Astrocyte of the hippocampus (primary cell): Measurements from ENCODE around the gene TET2.

Experiments used
- DNase-seq: peaks from one replicate; pipeline ENCODE4 v3.0.0; 2011; ENCODE audit warnings: low read depth, low spot score

TET2 gene

DNA sequence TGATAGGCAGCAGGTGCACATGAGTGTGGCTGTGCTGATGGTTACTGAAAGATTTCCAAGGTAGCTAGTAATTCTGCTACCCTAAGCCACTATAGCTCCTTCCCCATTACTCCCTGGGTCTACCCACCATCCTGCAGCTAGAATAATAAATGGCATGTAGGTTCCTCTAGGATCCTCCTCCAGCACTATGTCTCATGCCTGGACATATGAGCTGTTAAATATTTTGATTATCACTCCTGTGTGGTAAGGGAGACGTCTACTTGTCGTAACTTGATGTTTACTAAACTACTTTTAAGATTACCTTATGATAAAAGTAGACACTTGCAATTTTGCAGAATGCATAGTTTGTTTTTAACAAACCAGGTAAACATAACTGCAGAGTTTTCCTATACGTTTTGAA lies 35.5 kb downstream of the TET2 start:
- DNase-seq: no peak

- DNase-seq: no peak
Measured at GRCh38 chr4:105184316-105184980, 37.8 kb downstream of the TET2 start.

DNA sequence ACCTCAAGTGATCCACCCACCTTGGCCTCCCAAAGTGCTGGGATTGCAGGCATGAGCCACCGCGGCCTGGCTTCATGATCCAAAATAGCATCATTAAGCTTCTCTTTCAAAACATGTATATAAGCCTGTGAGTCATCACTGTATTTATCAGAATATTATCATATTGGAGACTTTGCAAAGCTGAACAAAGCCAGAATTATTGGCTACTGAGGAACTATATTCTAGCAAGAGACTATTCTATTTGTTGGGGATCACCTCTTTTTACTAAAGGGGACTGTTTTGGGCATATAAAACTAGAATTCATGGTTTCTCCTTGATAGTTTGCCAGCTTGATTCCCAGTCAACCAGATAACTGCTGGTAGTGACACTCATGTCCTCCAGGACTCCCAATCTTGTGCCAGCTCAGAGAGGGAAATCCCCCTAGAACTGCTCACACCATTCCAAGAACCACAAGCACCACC lies 40.1 kb downstream of the TET2 start:
- DNase-seq: peak; percentile 42

DNA sequence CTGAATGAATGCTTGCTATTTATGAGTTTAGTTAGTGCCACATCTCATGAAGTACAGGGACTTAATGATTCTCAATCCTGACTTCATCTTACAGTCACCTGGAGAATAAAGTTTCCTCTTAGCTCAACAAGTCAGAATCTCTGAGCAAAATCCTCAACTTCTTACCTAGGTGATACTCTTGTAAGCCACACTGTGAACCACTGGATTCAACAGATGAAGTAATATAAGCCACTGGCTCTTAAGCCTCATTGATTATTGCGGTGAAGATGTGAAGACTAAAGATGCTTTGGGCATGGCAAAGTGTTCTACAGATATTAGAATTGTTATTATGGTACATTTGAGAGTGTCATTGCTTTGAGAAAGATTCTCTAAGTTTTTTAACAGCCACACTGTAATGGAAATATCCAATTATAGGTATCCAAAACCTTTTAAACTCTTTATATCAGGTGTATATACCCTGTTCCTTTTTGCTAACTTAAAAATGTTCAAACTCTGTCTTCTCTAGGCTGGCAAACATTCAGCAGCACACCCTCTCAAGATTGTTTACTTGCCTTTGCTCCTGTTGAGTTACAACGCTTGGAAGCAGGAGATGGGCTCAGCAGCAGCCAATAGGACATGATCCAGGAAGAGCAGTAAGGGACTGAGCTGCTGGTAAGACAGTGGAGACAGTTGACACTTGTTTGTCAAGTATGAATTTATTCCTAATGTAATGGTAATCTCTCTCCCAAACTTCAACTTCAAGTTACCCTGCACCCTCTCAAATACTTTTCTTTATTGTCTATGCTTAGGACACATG lies 43.4 kb downstream of the TET2 start:
- no peak for DNase-seq

DNA sequence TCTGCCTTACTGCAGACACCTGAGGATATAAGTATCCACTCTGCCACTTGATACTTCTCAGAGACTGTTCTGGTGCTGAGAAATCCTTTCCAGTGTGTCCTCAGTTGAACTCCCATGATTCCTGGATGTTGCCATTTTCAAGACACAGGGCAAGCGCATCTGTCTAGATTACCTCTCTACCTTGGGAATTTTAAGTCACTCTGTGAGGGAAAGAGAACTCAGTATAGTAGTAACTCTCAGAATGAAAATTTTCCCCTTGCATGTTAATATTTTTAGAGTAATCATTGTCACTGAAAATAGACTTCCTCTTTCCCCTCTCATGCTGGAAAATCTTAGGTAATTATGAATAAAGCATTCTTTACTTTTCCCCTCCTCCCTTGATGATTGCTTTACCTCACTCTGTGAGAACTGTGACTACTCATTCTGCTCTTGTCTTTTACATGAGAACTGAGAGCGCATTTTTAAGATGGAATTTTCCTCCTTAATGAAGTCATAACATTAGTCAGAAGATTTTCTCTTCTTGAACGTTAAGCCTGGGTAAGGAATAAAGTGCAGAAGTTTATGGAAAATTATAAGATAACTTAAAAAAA lies 45.0 kb downstream of the TET2 start:
- DNase-seq: peak; percentile 48

DNA sequence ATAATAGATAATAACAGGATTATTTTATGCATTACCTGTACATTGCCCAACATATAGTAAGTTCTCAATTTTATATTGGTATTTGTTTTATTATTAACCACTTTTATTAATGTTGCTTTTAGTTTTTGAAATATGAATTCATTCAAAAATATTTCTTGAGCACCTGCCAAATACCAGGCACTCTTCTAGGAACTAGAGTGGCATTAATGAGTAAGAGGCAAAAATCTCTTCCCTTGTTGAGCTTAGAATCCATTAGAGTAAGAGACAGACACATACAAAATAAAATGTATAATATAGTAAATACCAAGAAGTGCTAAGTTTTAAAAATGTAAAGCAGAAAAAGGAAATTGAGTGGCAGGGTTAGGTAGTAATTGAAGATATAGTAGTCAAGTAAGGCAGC lies 45.8 kb downstream of the TET2 start:
- no peak for DNase-seq

GRCh38 chr4:105192910-105193309 lies 46.2 kb downstream of the TET2 start:
- no peak for DNase-seq

DNA sequence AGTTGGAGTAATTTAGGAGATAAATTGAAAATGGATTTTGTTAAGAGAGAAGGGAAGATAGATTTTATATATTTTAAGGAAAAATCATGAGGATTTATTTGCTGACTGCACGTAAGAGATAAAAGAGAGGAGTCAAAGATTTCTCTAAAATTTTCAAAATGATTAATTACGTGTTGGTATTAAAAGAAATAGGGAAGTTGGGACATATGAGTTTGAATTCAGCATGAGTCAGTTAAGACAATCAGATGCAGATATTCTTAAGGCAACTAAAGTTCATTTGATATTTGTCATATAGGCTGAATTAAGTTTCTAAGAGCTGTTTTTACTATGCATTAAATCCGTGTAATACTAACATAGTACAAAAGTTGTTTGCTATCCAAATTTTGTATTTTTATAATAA lies 46.9 kb downstream of the TET2 start:
- DNase-seq: no peak

DNA sequence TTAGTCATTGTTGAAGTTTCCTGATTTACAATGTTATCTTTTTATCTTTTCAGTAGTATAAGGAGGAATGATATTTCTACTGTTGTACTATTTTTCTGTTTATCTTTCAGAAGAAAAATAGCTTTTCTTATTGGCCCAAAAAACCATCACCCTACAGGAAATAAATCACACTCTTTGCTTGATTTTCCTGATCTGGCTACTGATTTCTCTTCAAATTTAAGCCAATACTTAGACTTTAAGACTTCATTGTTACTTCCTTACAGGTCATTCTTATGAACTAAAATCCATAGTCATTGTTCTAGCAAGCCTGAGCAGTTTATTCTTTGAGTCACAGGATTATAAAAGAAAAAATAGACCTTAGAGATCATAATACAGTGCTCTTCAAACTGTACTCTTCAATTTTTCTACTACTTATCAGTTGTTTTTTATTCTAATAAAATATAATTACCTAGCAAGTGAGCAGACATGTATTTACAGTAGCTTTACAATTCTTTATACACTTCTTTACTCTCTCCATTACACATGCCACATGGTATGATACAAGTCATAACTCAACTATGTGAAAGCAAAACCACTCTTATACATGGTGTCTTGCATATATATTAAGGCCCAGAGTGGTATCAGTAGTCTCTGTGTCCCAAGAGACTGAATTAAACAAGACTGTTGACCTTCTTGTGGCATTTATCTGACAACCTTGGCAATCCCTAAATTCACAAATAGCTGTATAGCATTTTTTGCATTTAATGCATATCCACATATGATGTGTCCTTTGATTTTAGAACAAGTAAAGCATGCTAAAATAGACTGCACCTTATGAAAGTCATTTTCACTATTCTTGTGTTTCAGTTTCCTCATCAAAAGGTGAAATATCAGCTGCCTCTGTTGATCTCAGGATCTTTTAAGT lies 47.9 kb downstream of the TET2 start:
- DNase-seq: no peak

DNA sequence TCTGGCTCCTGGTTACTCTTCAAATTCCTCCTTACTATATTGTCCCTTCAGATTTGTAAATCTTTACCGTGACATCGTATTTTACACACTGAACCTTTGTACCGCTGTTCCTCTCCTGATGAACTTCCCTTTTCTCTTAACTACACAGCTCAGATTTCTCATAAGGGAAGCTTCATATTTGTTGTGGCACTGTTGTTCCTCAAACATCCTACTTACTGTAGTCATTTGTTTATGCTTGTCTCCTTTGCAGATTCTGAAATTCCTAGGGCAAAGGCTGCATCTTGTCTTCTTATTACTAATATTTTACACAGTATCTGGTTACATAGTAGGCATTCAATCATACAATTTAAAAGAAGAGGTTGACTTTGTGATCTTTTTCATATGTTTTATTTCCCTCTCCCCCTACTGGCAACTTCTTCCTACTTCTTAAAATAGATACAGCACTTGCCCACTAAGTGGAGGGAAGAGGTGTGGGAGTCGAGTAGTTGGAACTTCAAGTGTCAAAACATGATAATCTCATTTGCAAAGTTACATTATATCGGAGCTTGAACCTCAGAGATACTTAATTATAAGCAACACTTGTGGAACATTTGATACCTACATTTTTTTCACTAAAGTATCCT lies 50.0 kb downstream of the TET2 start:
- DNase-seq: no peak

- no peak for DNase-seq
Measured at GRCh38 chr4:105197777-105198176, 51.1 kb downstream of the TET2 start.

GRCh38 chr4:105198541-105198940 lies 51.9 kb downstream of the TET2 start:
- no peak for DNase-seq

- DNase-seq: no peak
Measured at GRCh38 chr4:105206214-105206613, 59.5 kb downstream of the TET2 start.

DNA sequence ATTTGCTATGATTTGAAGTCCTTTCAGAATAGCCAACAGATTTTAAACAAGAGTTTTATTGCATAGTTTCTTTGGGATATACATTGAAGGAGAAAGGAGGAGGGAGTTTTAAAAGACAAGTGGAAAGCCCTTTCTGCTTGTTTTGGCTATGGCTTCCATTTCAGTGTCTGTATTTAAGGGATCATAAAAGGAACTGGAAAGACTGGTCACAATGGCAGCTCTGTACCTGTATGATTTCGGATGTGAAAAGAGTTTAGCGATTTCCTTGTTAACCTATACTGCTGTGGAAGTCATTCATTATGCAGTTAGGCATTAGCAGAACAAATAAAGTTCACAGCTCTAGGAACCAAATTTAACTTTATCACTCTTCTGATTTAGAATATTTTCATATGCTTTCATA lies 60.7 kb downstream of the TET2 start:
- no peak for DNase-seq

DNA sequence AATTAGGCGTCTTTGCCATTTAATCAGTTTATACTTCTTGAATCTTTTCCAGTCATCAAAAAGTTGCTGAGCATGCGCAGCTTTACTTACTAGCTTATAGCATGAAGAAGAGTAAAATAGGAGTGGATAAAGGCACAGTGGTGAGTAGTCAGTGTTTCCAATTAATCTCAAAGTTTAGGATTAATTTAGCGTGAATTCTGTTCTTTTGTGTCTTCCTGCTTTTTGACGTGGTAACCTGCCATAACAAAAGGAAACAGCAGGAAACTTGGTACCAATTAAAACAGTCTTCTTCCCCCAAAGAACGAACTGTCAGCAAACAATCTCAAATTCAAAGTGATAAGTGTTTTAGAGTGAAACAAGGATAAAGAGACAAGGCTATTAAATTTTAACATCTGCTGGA lies 61.9 kb downstream of the TET2 start:
- DNase-seq: no peak

DNA sequence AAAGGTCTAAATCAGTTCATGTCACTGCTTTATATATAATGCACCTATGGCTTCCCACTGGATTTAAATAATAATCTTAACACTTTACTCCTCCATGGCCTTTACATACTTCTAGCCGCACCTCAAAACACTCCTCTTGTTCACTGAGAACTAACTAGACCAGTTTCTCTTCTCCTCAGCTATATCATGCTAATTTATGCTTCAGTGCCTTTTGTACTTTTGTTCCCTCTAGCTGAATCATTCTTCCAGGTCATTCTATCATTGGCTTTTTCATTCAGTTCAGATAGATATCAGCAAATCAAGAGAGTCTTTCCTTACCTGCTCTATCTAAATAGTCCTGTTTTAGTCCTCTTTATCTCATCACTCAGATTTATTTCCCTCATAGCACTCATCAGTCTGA lies 64.2 kb downstream of the TET2 start:
- no peak for DNase-seq

DNA sequence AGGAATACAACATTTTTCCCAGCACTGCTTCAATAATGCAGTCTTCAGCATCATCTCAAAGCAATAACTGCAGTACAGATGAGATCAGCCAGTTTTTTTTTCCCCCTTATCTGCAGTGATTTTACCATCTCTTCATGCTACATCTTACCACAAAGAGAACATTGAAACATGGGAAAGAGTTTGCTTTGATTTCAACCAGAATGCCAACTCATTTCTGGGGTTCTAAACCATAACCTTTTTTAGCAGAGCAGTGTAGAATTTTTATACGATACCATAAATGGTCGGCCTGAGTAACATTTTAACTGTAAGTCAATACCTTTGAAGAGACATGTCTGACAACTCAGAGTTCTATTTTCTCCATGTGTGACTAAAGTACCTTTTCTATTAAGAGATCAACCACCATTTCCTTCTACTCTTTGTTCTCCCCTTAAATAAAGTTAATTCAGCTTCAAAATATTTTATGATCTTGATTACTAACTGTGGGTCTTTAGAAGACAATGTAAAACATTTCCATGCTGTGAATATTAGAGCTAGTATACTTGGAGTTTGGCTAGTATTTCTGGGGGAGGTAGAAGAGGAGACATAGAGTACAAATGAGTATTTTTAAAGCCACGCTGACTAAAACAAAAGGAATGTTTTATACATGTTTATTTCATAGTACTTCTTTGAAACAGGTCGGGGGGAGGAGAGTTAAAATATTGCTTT lies 69.1 kb downstream of the TET2 start:
- DNase-seq: peak; percentile 34

DNA sequence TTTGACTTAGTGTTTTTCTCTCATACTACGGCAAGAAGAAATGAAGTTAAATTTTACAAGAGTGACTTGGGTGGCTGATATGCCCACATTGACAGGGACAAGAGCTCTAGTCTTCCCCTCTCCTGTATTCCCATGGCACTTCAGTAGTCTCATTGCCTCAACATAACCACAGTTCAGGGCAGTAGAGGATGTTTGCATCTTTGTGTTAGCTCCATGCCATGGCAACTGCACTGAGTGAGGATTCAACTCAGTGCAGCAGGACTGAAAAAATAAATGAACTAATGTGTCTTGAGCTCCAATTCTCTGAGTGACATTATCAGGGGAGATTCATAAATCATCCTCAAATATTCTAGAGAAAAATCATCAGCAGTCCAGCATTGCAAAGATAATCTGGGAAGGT lies 78.8 kb downstream of the TET2 start:
- DNase-seq: no peak

DNA sequence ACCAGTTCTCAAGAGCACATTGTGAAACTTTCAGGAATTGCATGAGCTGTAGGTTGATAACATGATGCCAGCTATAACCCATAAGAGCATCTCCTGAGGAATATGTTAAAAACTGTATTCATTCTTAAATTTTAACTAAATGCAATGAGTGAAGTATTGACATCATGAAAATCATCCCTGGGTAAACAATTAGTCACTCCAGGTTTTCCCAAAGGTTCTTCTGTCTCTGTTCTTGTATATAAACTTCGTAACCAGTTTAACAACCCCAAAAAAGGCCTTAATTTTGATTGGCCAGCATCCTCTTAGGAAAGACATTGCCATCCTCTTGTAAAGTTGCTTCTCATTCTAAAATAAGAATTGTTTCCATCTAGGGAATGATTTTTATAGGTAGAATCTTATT lies 80.4 kb downstream of the TET2 start:
- no peak for DNase-seq

GRCh38 chr4:105230287-105230686 lies 83.6 kb downstream of the TET2 start:
- no peak for DNase-seq

- DNase-seq: peak; percentile 12
Measured at GRCh38 chr4:105232374-105232773, 85.7 kb downstream of the TET2 start.
